Aorta (tissue), 5 donors: ENCODE measurements around the gene CFAP45. TPM values are rescaled to one million over a fixed set of nuclear protein-coding genes. Genes with fewer than 3 reads are reported as not detected.

Experiments used
- ATAC-seq: fragments of 200-7000 bp; cut with Tn5 transposase; one replicate; pipeline ENCODE4 v1.9.1; 2022; ENCODE audit warnings: moderate library complexity; ENCODE audit not compliant: low FRiP score
- DNase-seq, 2 donors: peaks; one replicate each; pipeline ENCODE4 v3.0.0-alpha.2; 2020
- H3K27ac ChIP-seq, 2 donors: one replicate each; pipeline ENCODE4 v1.5.1; 2013; ENCODE audit warnings: low read length in 2 of 2, mild to moderate bottlenecking in 2 of 2, moderate library complexity in 2 of 2, control low read depth in 1 of 2, inconsistent platforms in 1 of 2, low read depth in 1 of 2
- H3K27me3 ChIP-seq, 2 donors: one replicate each; pipeline ENCODE4 v1.6.1; 2013; ENCODE audit warnings: control low read depth in 1 of 2, low read length in 1 of 2, mild to moderate bottlenecking in 1 of 2, moderate library complexity in 1 of 2; ENCODE audit not compliant: insufficient read depth in 2 of 2, control insufficient read depth in 1 of 2
- H3K36me3 ChIP-seq, 2 donors: one replicate each; pipeline ENCODE4 v1.6.1; 2013; ENCODE audit warnings: control low read depth in 1 of 2, low read length in 1 of 2, mild to moderate bottlenecking in 1 of 2; ENCODE audit not compliant: insufficient read depth in 2 of 2, control insufficient read depth in 1 of 2
- H3K4me1 ChIP-seq, 2 donors: one replicate each; pipeline ENCODE4 v1.6.1; 2013; ENCODE audit warnings: low read length in 2 of 2, control low read depth in 1 of 2, mild to moderate bottlenecking in 1 of 2, moderate library complexity in 1 of 2; ENCODE audit not compliant: insufficient read depth in 2 of 2, control insufficient read depth in 1 of 2
- H3K4me3 ChIP-seq, 2 donors: one replicate each; pipeline ENCODE4 v1.5.1; 2013; ENCODE audit warnings: low read length in 2 of 2, control low read depth in 1 of 2, mild to moderate bottlenecking in 1 of 2
- H3K9me3 ChIP-seq: one replicate; pipeline ENCODE4 v1.6.1; 2013; ENCODE audit warnings: mild to moderate bottlenecking, low read length; ENCODE audit not compliant: control insufficient read depth
- whole genome bisulfite sequencing, 2 donors: extraction: QIAGEN DNeasy Blood & Tissue Kit; methylation state at CpG; one replicate each; pipeline ENCODE4 v1.1.7; 2013; 5-methylcytosine and 5-hydroxymethylcytosine counted together
- intact Hi-C, 2 donors: fragments of 100-400 bp; cut with DNase I; formaldehyde crosslinking; loops; one replicate each; pipeline versions ENCODE4 v1.14.2 to v1.15.0; 2022
- polyA plus RNA-seq, 2 donors: library from polyadenylated mRNA; stranded (reverse); fragments of 200-250 nt; gene quantifications; one replicate each; pipeline ENCODE4 v1.2.3, GENCODE V29; 2013
- total RNA-seq, 2 donors: library from RNA; stranded (reverse); fragmentation: NEBNext Ultra II Directional; extraction: Animal tissue kit (Norgen Biotek cat#: 25700); gene quantifications; one replicate each; pipeline ENCODE4 v1.2.1, GENCODE V29; 2021
- donor health status: healthy with polysubstance abuse.
- donor health status: Bipolar disorder and iron deficiency.
- donor health status: DM: no; HTN: no; CAD: no.
- donor health status: DM: no; HTN: no; CAD: no.
- donor health status: DM: yes; HTN: yes; CAD: no.

CFAP45 gene
- total and polyA plus RNA-seq, 4 donors: 2.5 to 2.7 (median 2.7) TPM; not detected in 1

- H3K27me3 ChIP-seq: no peaks in the 10 kb centered on the region
- no peaks in the 10 kb centered on the region for H3K36me3 ChIP-seq
- no peaks in the 10 kb centered on the region for H3K4me1 ChIP-seq
- H3K27ac ChIP-seq: no peak overlapping the region
- no peak overlapping the region for H3K4me3 ChIP-seq
- ATAC-seq (no peak), DNase-seq (peak in 1 of 2 donors; percentile 74)
- intact Hi-C loops: loop anchor here in 1 of 2 donors (10.0 kb wide), 1 partner anchor 286 kb away; no protein-coding TSS in a partner anchor
- no peaks in the 10 kb centered on the region for H3K9me3 ChIP-seq
- 95 to 96% methylated on average over 18 of the region's 18 CpGs for WGBS, 2 donors
These were observed 28.6 kb upstream of the CFAP45 start for GRCh38 chr1:159928491-159929050.

- Histone ChIP-seq H3K4me3 (no peak overlapping the region), H3K36me3 (no peaks in the 10 kb centered on the region), H3K27me3 (no peaks in the 10 kb centered on the region), H3K27ac (no peak overlapping the region), H3K4me1 (no peaks in the 10 kb centered on the region), H3K9me3 (no peaks in the 10 kb centered on the region)
- 84 to 85% methylated on average over 13 of the region's 13 CpGs for WGBS, 2 donors
- intact Hi-C loops: loop anchor here in 1 of 2 donors (10.0 kb wide), 1 partner anchor 287 kb away; no protein-coding TSS in a partner anchor
- DNase-seq (peak in 1 of 2 donors; percentile 74), ATAC-seq (no peak)
These were observed 28.0 kb upstream of the CFAP45 start for GRCh38 chr1:159927849-159928431.

- Histone ChIP-seq H3K27ac (no peak overlapping the region), H3K27me3 (no peaks in the 10 kb centered on the region), H3K9me3 (no peaks in the 10 kb centered on the region), H3K36me3 (no peaks in the 10 kb centered on the region), H3K4me3 (no peak overlapping the region), H3K4me1 (no peaks in the 10 kb centered on the region)
- ATAC-seq: no peak
- peak in 1 of 2 donors; percentile 77 for DNase-seq
- WGBS, 2 donors: 88 to 94% methylated on average over 16 of the region's 16 CpGs
- intact Hi-C loops: loop anchor here in 1 of 2 donors (10.0 kb wide), 1 partner anchor 287 kb away; no protein-coding TSS in a partner anchor
These were observed 27.4 kb upstream of the CFAP45 start for GRCh38 chr1:159927211-159927848.

- no peaks in the 10 kb centered on the region for H3K27me3 ChIP-seq
- H3K9me3 ChIP-seq: no peaks in the 10 kb centered on the region
- peak in 1 of 2 donors; percentile 78 for DNase-seq
- 1 to 2% methylated on average over 7 of the region's 7 CpGs for WGBS, 2 donors
- peak overlapping the region in 1 of 2 donors; percentile 43 for H3K27ac ChIP-seq
- intact Hi-C loops: loop anchor here in 1 of 2 donors (2.0 to 10.0 kb wide), 2 partner anchors 71 to 289 kb away; no protein-coding TSS in a partner anchor
- no peaks in the 10 kb centered on the region for H3K4me1 ChIP-seq
- no peak for ATAC-seq
- peak overlapping the region; percentile 19 to 66 for H3K4me3 ChIP-seq
- H3K36me3 ChIP-seq: no peaks in the 10 kb centered on the region
These were observed 25.7 kb upstream of the CFAP45 start for GRCh38 chr1:159925719-159926078.

GRCh38 chr1:159924791-159925718 is 25.1 kb upstream of the CFAP45 start, which contains the start of gene TAGLN2:
TSS of gene TAGLN2 (minus strand) at chr1:159925507. CDS start at chr1:159920509, 4,998 bp downstream.
- intact Hi-C loops: loop anchor here in 1 of 2 donors (2.0 to 10.0 kb wide), 3 partner anchors 70 to 290 kb away; partner anchors contain the start of gene IGSF8
- no peaks in the 10 kb centered on the region for H3K27me3 ChIP-seq
- H3K4me1 ChIP-seq: no peaks in the 10 kb centered on the region
- no peaks in the 10 kb centered on the region for H3K9me3 ChIP-seq
- no peaks in the 10 kb centered on the region for H3K36me3 ChIP-seq
- 0% methylated on average over 58 of the region's 58 CpGs for WGBS, 2 donors
- peak within 1 kb of the TSS; percentile 88 to 95 for H3K27ac ChIP-seq
- ATAC-seq (peak; percentile 88), DNase-seq (peak; percentile 96 to 98)
- peak within 1 kb of the TSS; percentile 66 to 86 for H3K4me3 ChIP-seq

GRCh38 chr1:159924025-159924790 is 24.2 kb upstream of the CFAP45 start:
- WGBS, 2 donors: 0 to 1% methylated on average over 23 to 31 of the region's 31 CpGs
- no peaks in the 10 kb centered on the region for H3K4me1 ChIP-seq
- H3K27ac ChIP-seq: peak overlapping the region; percentile 88 to 95
- H3K4me3 ChIP-seq: peak overlapping the region; percentile 66 to 86
- H3K36me3 ChIP-seq: peaks cover 0 to 6% of the 10 kb centered on the region in 2 donors
- no peaks in the 10 kb centered on the region for H3K9me3 ChIP-seq
- peak; percentile 95 to 98 for DNase-seq
- peak; percentile 88 for ATAC-seq
- H3K27me3 ChIP-seq: no peaks in the 10 kb centered on the region
- intact Hi-C loops: loop anchor here in 1 of 2 donors (2.0 to 10.0 kb wide), 3 partner anchors 69 to 291 kb away; partner anchors contain the start of gene IGSF8

GRCh38 chr1:159923203-159924024 is 23.4 kb upstream of the CFAP45 start:
- Histone ChIP-seq H3K27ac (peak overlapping the region; percentile 85 to 88), H3K27me3 (no peaks in the 10 kb centered on the region), H3K9me3 (no peaks in the 10 kb centered on the region), H3K4me1 (no peaks in the 10 kb centered on the region), H3K36me3 (peaks cover 2 to 8% of the 10 kb centered on the region in 2 donors), H3K4me3 (peak overlapping the region; percentile 66 to 86)
- WGBS, 2 donors: 0% methylated on average over 20 of the region's 20 CpGs
- peak; percentile 74 for ATAC-seq
- DNase-seq: peak; percentile 93
- intact Hi-C loops: loop anchor here in 1 of 2 donors (2.0 to 10.0 kb wide), 3 partner anchors 69 to 291 kb away; partner anchors contain the start of gene IGSF8
